ENCODE measurements around the gene SLC19A1.
A peak's percentile ranks its signal among the peaks of the same experiment; 100 is the strongest.

DNA sequence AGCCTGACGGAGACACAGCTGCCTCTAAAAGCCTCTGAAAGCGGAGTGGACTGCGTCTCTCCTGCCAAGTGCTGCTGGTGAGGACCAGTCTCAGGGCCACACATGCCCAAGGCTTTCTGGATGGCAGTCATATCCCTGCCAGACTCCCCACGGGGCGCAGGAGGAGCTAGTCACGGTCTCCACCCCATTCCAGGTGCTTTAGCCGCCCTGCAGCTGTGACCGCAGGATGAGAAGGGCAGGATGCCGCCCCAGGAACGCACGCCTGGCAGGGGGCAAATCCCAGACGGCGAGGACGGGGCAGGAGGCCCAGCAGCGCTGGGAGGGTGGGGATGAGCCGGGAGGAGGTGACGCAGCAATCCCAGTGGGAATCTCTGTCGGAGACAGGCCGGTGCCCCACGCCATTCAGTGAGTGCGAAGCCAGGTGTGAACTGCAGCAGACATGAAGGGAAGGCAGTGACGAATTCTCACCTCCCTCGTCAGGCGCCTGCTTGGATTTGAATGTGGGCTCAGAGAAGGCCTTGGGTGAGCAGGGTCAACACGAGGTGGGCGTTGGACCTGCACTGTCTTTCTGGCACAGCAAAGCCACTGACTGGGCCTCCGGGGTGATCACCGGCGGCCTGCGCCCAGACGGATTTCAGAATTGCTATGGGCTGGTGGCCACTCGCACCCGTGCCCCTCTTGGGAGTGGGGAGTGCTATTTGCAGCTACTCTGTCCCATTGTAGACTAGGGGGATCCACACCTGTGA is 38.5 kb upstream of the SLC19A1 start:
- TF ChIP-seq TCF12 (IDR thresholded peaks at IDR 0.05; ENCODE audit: low read depth) (peak; percentile 84), CEBPB (IDR thresholded peaks at IDR 0.05) (no peak)

Data from Ishikawa (cell line).